GM21367 (cell line): ENCODE data around the gene ZNF382.
"Not testable (repeated sequence)": the region's sequence is repeated elsewhere in the genome, so short reads cannot be mapped to it uniquely, and the experiment has no call there.

Experiments
- ATAC-seq: cut with Tn5 transposase; IDR thresholded peaks from one replicate; pipeline ENCODE4 v1.9.1; 2021; ENCODE audit not compliant: unreplicated experiment

The ZNF382 gene

GRCh38 chr19:36605101-36605876, at the start of gene ZNF382:
Gene ZNF382, plus strand, starts transcription at chr19:36605313. Its CDS starts 4,602 bp downstream, at chr19:36609915.
- ATAC-seq, result no peak

GRCh38 chr19:36564391-36564790, 40.7 kb upstream of the ZNF382 start:
- ATAC-seq, result no peak

GRCh38 chr19:36572593-36573019, 32.5 kb upstream of the ZNF382 start:
- no peak for ATAC-seq

GRCh38 chr19:36573020-36573894, 31.9 kb upstream of the ZNF382 start, which contains the start of gene ZNF529:
Gene ZNF529, minus strand, starts transcription at chr19:36573292. Its CDS starts 946 bp downstream, at chr19:36572346.
- ATAC-seq, result peak; percentile 85

GRCh38 chr19:36573895-36574720, 31.0 kb upstream of the ZNF382 start:
- no peak for ATAC-seq

GRCh38 chr19:36574741-36575140, 30.4 kb upstream of the ZNF382 start:
- ATAC-seq, result no peak

GRCh38 chr19:36577271-36577996, 27.7 kb upstream of the ZNF382 start:
- ATAC-seq, result no peak

- no peak for ATAC-seq
Measured at GRCh38 chr19:36579255-36579654, 25.9 kb upstream of the ZNF382 start.

GRCh38 chr19:36602681-36603080, 2.4 kb upstream of the ZNF382 start:
- ATAC-seq, result not testable (repeated sequence)

- no peak for ATAC-seq
Measured at GRCh38 chr19:36604656-36605100, 435 bp upstream of the ZNF382 start.

GRCh38 chr19:36605877-36606478, 865 bp downstream of the ZNF382 start:
- no peak for ATAC-seq

- no peak for ATAC-seq
Measured at GRCh38 chr19:36627057-36627456, 21.9 kb downstream of the ZNF382 start.

- ATAC-seq, result no peak
Measured at GRCh38 chr19:36635342-36635741, 30.2 kb downstream of the ZNF382 start.

- ATAC-seq, result no peak
Measured at GRCh38 chr19:36638862-36639510, 33.9 kb downstream of the ZNF382 start.

GRCh38 chr19:36646746-36647145, 41.6 kb downstream of the ZNF382 start:
- no peak for ATAC-seq

- ATAC-seq, result no peak
Measured at GRCh38 chr19:36652958-36653357, 47.8 kb downstream of the ZNF382 start.

GRCh38 chr19:36665832-36666231, 60.7 kb downstream of the ZNF382 start:
- ATAC-seq, result no peak

GRCh38 chr19:36668646-36669045, 63.5 kb downstream of the ZNF382 start:
- ATAC-seq, result no peak

GRCh38 chr19:36672368-36672767, 67.3 kb downstream of the ZNF382 start:
- no peak for ATAC-seq
